Central memory CD4-positive, alpha-beta T cell (primary cell): Measurements from ENCODE around the gene BUB3.

Experiments
- DNase-seq: peaks from one replicate; pipeline ENCODE4 v3.0.0; 2022
- total RNA-seq, 3 experiments: gene quantifications; one replicate each; lab custom pipeline; 2026; lab: John Stamatoyannopoulos, UW

BUB3 gene
- total RNA-seq = 134 to 213 (median 177) reads per million in 3 experiments

GRCh38 chr10:123154092-123154710, at the start of gene BUB3:
BUB3 (plus strand) TSS chr10:123154402; CDS start chr10:123154918, 516 bp downstream.
- DNase-seq = peak; percentile 95

GRCh38 chr10:123109466-123109865, 44.7 kb upstream of the BUB3 start:
- no peak for DNase-seq

- DNase-seq = no peak
Measured at GRCh38 chr10:123117644-123118417, 36.4 kb upstream of the BUB3 start.

- DNase-seq = no peak
Measured at GRCh38 chr10:123119081-123119480, 35.1 kb upstream of the BUB3 start.

- no peak for DNase-seq
Measured at GRCh38 chr10:123126246-123126645, 28.0 kb upstream of the BUB3 start.

- DNase-seq = no peak
Measured at GRCh38 chr10:123129618-123130271, 24.5 kb upstream of the BUB3 start.

- peak; percentile 75 for DNase-seq
Measured at GRCh38 chr10:123132576-123133477, 21.4 kb upstream of the BUB3 start.

GRCh38 chr10:123133541-123134342, 20.5 kb upstream of the BUB3 start:
- no peak for DNase-seq

GRCh38 chr10:123134343-123134914, 19.8 kb upstream of the BUB3 start:
- no peak for DNase-seq

- DNase-seq = no peak
Measured at GRCh38 chr10:123134915-123135414, 19.2 kb upstream of the BUB3 start.

GRCh38 chr10:123135415-123136141, 18.6 kb upstream of the BUB3 start, which contains the start of gene HMX3:
HMX3 (plus strand) TSS chr10:123135970; CDS start chr10:123136051, 81 bp downstream.
- peak; percentile 45 for DNase-seq

- DNase-seq = no peak
Measured at GRCh38 chr10:123136221-123136805, 17.9 kb upstream of the BUB3 start.

- no peak for DNase-seq
Measured at GRCh38 chr10:123136806-123137642, 17.2 kb upstream of the BUB3 start.

- no peak for DNase-seq
Measured at GRCh38 chr10:123139165-123139520, 15.1 kb upstream of the BUB3 start.

GRCh38 chr10:123139521-123140163, 14.6 kb upstream of the BUB3 start:
- no peak for DNase-seq

- DNase-seq = no peak
Measured at GRCh38 chr10:123140164-123140982, 13.8 kb upstream of the BUB3 start.

- DNase-seq = no peak
Measured at GRCh38 chr10:123140983-123141390, 13.2 kb upstream of the BUB3 start.
